ENCODE measurements around the gene EPB41L1. TPM values are rescaled to one million over a fixed set of nuclear protein-coding genes. Genes with fewer than 3 reads are reported as not detected.
A peak's percentile ranks its signal among the peaks of the same experiment; 100 is the strongest.

EPB41L1 gene
- total RNA-seq, 1 experiment from 2014 or later, result 42.1 TPM

DNA sequence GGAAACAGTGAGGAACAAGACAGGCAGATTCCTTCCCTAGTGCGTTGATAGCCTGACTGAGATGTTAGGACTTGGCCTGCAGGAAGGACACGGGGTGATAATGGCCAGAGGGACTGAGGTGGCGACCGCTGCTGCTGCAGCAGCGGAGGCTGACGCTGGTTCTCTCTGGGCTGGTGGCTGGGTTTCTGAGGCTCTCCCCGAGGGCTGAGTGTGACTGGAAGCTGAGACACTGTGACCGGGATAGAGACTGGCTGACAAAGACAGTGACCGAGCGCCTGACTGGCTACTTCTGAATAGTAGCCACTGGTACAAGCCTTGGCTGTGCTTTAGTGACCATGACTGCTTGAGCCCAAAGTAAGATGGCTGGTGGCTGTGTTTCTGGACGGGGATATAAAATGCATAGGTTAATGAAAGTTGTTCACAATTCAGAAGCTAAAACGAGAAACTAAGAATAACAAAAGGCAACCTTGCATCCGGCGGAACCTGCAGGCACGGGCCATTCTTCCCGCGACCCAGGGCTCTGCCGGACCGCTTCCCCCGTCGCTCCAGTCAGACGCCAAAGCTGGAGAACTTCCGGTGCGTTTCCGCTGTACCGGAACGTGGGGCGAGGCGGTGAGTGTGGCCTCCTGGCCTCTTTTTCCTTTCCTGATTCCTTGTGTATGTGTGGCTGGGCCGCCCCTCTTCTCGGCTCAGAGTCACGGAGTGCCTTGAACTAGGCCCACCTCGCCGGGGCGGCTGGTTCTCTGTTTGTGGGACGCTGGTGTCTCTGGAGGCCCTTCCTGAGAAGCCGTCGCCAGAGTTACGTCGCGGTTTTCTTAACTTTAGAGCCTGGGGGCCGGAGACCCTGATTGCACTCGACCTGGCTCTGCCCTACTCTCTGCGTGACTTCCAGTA lies 81.6 kb downstream of the EPB41L1 start, which contains the start of gene AAR2 (continued):
- no peak for TF ChIP-seq ZBTB33 (IDR thresholded peaks at IDR 0.05; ENCODE audit: extremely low read depth, insufficient replicate concordance, low read length)
- TF ChIP-seq ZFX (IDR thresholded peaks at IDR 0.05), result peak; percentile 86
- TF ChIP-seq JUND (IDR thresholded peaks at IDR 0.05), result no peak
- TF ChIP-seq YY1 (IDR thresholded peaks at IDR 0.05; ENCODE audit: extremely low read depth, insufficient replicate concordance, low read depth, low read length), result peak; percentile 81
- no peak for TF ChIP-seq ZNF274 (IDR thresholded peaks at IDR 0.05; ENCODE audit: low read depth, low read length)

DNA sequence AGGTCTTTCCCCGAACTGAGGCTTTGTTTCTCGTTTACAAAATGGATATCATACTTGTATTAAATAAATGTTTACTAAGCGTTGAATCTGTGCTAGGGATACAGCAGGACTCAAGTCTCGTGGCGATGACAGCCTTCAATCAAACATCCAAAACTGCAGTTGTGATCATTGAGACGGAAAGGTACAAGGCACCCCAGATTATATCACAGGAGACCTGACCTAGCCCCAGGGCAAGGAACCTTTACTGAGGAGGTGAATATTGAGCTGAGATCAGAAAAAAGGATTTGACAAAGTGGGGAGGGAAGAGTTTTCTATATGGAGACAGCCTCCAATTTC lies 82.2 kb downstream of the EPB41L1 start:
- H3K4me3 ChIP-seq (replicated peaks in 1 of 2; ENCODE audit: low read depth in 1 of 2, low read length in 2 of 2), result peak overlapping the region; percentile 68 to 91
- intact Hi-C loops (cut with micrococcal nuclease), result no loop called here
- DNase-seq (ENCODE audit: low read depth, low spot score) (no peak), ATAC-seq (peak; percentile 9)
- no peak for TF ChIP-seq ELF1 (IDR thresholded peaks at IDR 0.05; ENCODE audit: borderline replicate concordance, low read depth)
- ChIA-PET CTCF (interaction anchor here (1.1 to 2.3 kb wide), 2 partner anchors 34 to 163 kb away, joined by 5 to 7 read pairs; no protein-coding TSS in a partner anchor), RAD21 (ENCODE audit: low non-redundant PET in 1 of 2, low total read pairs in 2 of 2, uncharacterized antibody in 2 of 2, unreplicated experiment in 2 of 2) (interaction anchor here in 1 of 2 experiments (1.4 kb wide), 1 partner anchor 163 kb away, joined by 4 read pairs; no protein-coding TSS in a partner anchor), POLR2A (interaction anchor here (1.4 kb wide), 1 partner anchor 34 kb away, joined by 5 read pairs; no protein-coding TSS in a partner anchor)
- peaks cover 10 to 21% of the 10 kb centered on the region in 2 experiments; a peak in 3 of 4 replicates for H3K36me3 ChIP-seq (ENCODE audit: control insufficient read depth in 1 of 2, insufficient read depth in 2 of 2, low read length in 2 of 2)
- no peak overlapping the region for H2AFZ ChIP-seq (ENCODE audit: low read depth, low read length, poor library complexity, severe bottlenecking)
- BruUV-seq (replicated peaks), result TSS peak; percentile 72
- no peaks in the 10 kb centered on the region for H4K20me1 ChIP-seq (ENCODE audit: insufficient read depth)
- H3K9ac ChIP-seq (ENCODE audit: low read length), result peak overlapping the region; percentile 85
- H3K79me2 ChIP-seq (ENCODE audit: insufficient read depth, low read length), result peaks cover 55% of the 10 kb centered on the region
- H3K4me2 ChIP-seq (ENCODE audit: low read length), result peak overlapping the region; percentile 85
- no peaks in the 10 kb centered on the region for H3K9me3 ChIP-seq (ENCODE audit: control insufficient read depth in 1 of 2, insufficient read depth in 1 of 2, low read depth in 1 of 2, low read length in 2 of 2)
- H3K27ac ChIP-seq (ENCODE audit: low read depth, low read length), result peak overlapping the region; percentile 63
- H3K4me1 ChIP-seq (ENCODE audit: control insufficient read depth in 1 of 2, insufficient read depth in 2 of 2, low read length in 2 of 2), result peaks cover 10 to 13% of the 10 kb centered on the region in 2 experiments
- no peaks in the 10 kb centered on the region for H3K27me3 ChIP-seq (ENCODE audit: insufficient read depth, low read length)
- no peaks in the 10 kb centered on the region for H3K9me2 ChIP-seq (ENCODE audit: insufficient read depth)
